HG03135 (cell line): ENCODE measurements around the gene DVL2.

ENCODE experiments used
- ATAC-seq: cut with Tn5 transposase; IDR thresholded peaks from one replicate; pipeline ENCODE4 v1.9.1; 2021; ENCODE audit warnings: mild to moderate bottlenecking, moderate library complexity; ENCODE audit not compliant: unreplicated experiment

The DVL2 gene

GRCh38 chr17:7234083-7234951 is at the start of gene DVL2:
TSS of gene DVL2 (minus strand) at chr17:7234517. CDS start at chr17:7234262, 255 bp downstream.
- ATAC-seq, result peak; percentile 48

GRCh38 chr17:7283471-7284216 is 49.3 kb upstream of the DVL2 start:
- no peak for ATAC-seq

- no peak for ATAC-seq
Observed at GRCh38 chr17:7282752-7283321, 48.5 kb upstream of the DVL2 start.

GRCh38 chr17:7281953-7282751 is 47.8 kb upstream of the DVL2 start:
- ATAC-seq, result no peak

GRCh38 chr17:7281074-7281952 is 47.0 kb upstream of the DVL2 start, which contains the start of gene SLC2A4:
TSS of gene SLC2A4 (plus strand) at chr17:7281718. CDS start at chr17:7281935, 217 bp downstream.
- ATAC-seq, result peak; percentile 53

- ATAC-seq, result peak; percentile 75
Observed at GRCh38 chr17:7280519-7281073, 46.3 kb upstream of the DVL2 start.

GRCh38 chr17:7279448-7279847 is 45.1 kb upstream of the DVL2 start:
- ATAC-seq, result no peak

- ATAC-seq, result no peak
Observed at GRCh38 chr17:7266784-7267183, 32.5 kb upstream of the DVL2 start.

GRCh38 chr17:7263801-7264078 is 29.4 kb upstream of the DVL2 start:
- no peak for ATAC-seq

- no peak for ATAC-seq
Observed at GRCh38 chr17:7262935-7263800, 28.9 kb upstream of the DVL2 start.

GRCh38 chr17:7262192-7262934 is 28.0 kb upstream of the DVL2 start, which contains the start of gene CLDN7:
TSS of gene CLDN7 (minus strand) at chr17:7262478. CDS start at chr17:7262043, 435 bp downstream.
- no peak for ATAC-seq

- ATAC-seq, result no peak
Observed at GRCh38 chr17:7261379-7262191, 27.3 kb upstream of the DVL2 start.

GRCh38 chr17:7260651-7261378 is 26.5 kb upstream of the DVL2 start:
- no peak for ATAC-seq

- no peak for ATAC-seq
Observed at GRCh38 chr17:7260151-7260550, 25.8 kb upstream of the DVL2 start.

GRCh38 chr17:7259555-7259889 is 25.2 kb upstream of the DVL2 start:
- ATAC-seq, result no peak

- no peak for ATAC-seq
Observed at GRCh38 chr17:7258731-7259554, 24.6 kb upstream of the DVL2 start.
